SK-N-SH treated with all-trans-retinoic acid at 6 μM for 48 hours (cell line): ENCODE measurements around the gene RASA1.

Experiments
- ATAC-seq: fragments of 200-7000 bp; cut with Tn5 transposase; 3 replicates; pipeline ENCODE4 v1.9.1; 2020; ENCODE audit warnings: mild to moderate bottlenecking, moderate library complexity
- ARNTL ChIP-seq: fragments of 450-650 bp; formaldehyde crosslinking; IDR thresholded peaks from 2 replicates; pipeline ENCODE4 v1.5.0; 2020; ENCODE audit warnings: low read depth, mild to moderate bottlenecking, moderate library complexity, borderline replicate concordance
- CSDC2 ChIP-seq: fragments of 250-450 bp; sonication (Bioruptor Pico); IDR thresholded peaks from 2 replicates; pipeline ENCODE4 v1.5.0; 2020; ENCODE audit warnings: mild to moderate bottlenecking, moderate library complexity
- ESRRG ChIP-seq: fragments of 250-450 bp; sonication (Bioruptor Pico); IDR thresholded peaks from 2 replicates; pipeline ENCODE4 v1.6.1; 2021; ENCODE audit warnings: mild to moderate bottlenecking
- GLIS3 ChIP-seq: fragments of 250-450 bp; sonication (Bioruptor Pico); IDR thresholded peaks from 2 replicates; pipeline ENCODE4 v1.5.0; 2020; ENCODE audit warnings: mild to moderate bottlenecking, moderate library complexity
- ISL1 ChIP-seq: fragments of 250-450 bp; sonication (Bioruptor Pico); IDR thresholded peaks from 2 replicates; pipeline ENCODE4 v2.1.2; 2022; ENCODE audit warnings: mild to moderate bottlenecking, moderate library complexity
- OSR1 ChIP-seq: fragments of 250-450 bp; sonication (Bioruptor Pico); IDR thresholded peaks from 2 replicates; pipeline ENCODE4 v1.8.0; 2022; ENCODE audit warnings: moderate library complexity, mild to moderate bottlenecking, inconsistent platforms
- POU6F1 ChIP-seq: fragments of 250-450 bp; sonication (Bioruptor Pico); IDR thresholded peaks from 2 replicates; pipeline ENCODE4 v1.8.0; 2021; ENCODE audit warnings: low read depth, mild to moderate bottlenecking, moderate library complexity, borderline replicate concordance
- PPARA ChIP-seq: fragments of 250-450 bp; sonication (Bioruptor Pico); IDR thresholded peaks from 2 replicates; pipeline ENCODE4 v1.5.0; 2020; ENCODE audit warnings: mild to moderate bottlenecking, borderline replicate concordance
- SNAI2 ChIP-seq: fragments of 250-450 bp; sonication (Bioruptor Pico); IDR thresholded peaks from 2 replicates; pipeline ENCODE4 v1.5.0; 2020; ENCODE audit warnings: mild to moderate bottlenecking, moderate library complexity
- TCF4 ChIP-seq: fragments of 250-450 bp; sonication (Bioruptor Pico); IDR thresholded peaks from 2 replicates; pipeline ENCODE4 v1.8.0; 2021; ENCODE audit warnings: mild to moderate bottlenecking, moderate library complexity, borderline replicate concordance
- TOX ChIP-seq: fragments of 250-450 bp; sonication (Bioruptor Pico); IDR thresholded peaks from 2 replicates; pipeline ENCODE4 v1.8.0; 2021; ENCODE audit warnings: mild to moderate bottlenecking, moderate library complexity, borderline replicate concordance
- ZC3H10 ChIP-seq: fragments of 250-450 bp; sonication (Bioruptor Pico); IDR thresholded peaks from 2 replicates; pipeline ENCODE4 v1.5.1; 2021; ENCODE audit warnings: mild to moderate bottlenecking, moderate library complexity
- ZFP3 ChIP-seq: fragments of 250-450 bp; sonication (Bioruptor Pico); IDR thresholded peaks from 2 replicates; pipeline ENCODE4 v1.5.0; 2020; ENCODE audit warnings: mild to moderate bottlenecking, moderate library complexity
- ZFP30 ChIP-seq: fragments of 450-650 bp; formaldehyde crosslinking; IDR thresholded peaks from 2 replicates; pipeline ENCODE4 v1.5.0; 2022; ENCODE audit warnings: mild to moderate bottlenecking, moderate library complexity
- ZNF70 ChIP-seq: fragments of 450-650 bp; formaldehyde crosslinking; IDR thresholded peaks from 2 replicates; pipeline ENCODE4 v1.5.0; 2020; ENCODE audit warnings: mild to moderate bottlenecking, moderate library complexity
- ZNF8 ChIP-seq: fragments of 450-650 bp; formaldehyde crosslinking; IDR thresholded peaks from 2 replicates; pipeline ENCODE4 v1.5.0; 2020; ENCODE audit warnings: mild to moderate bottlenecking, moderate library complexity
- TF ChIP-seq, protein P1 (sequence below): fragments of 250-450 bp; sonication (Bioruptor Pico); IDR thresholded peaks from 2 replicates; pipeline ENCODE4 v1.5.1; 2020; ENCODE audit warnings: low read depth, mild to moderate bottlenecking, moderate library complexity
- TF ChIP-seq, protein P2 (sequence below): fragments of 250-450 bp; sonication (Bioruptor Pico); IDR thresholded peaks from 2 replicates; pipeline ENCODE4 v1.5.1; 2021; ENCODE audit warnings: mild to moderate bottlenecking, moderate library complexity
- TF ChIP-seq, protein P3 (sequence below): fragments of 250-450 bp; sonication (Bioruptor Pico); IDR thresholded peaks from 2 replicates; pipeline ENCODE4 v1.8.0; 2020; ENCODE audit warnings: mild to moderate bottlenecking, moderate library complexity, borderline replicate concordance

RASA1 gene

GRCh38 chr5:87405472-87406155 lies 137.9 kb downstream of the RASA1 start:
- TF ChIP-seq, protein P1, sequence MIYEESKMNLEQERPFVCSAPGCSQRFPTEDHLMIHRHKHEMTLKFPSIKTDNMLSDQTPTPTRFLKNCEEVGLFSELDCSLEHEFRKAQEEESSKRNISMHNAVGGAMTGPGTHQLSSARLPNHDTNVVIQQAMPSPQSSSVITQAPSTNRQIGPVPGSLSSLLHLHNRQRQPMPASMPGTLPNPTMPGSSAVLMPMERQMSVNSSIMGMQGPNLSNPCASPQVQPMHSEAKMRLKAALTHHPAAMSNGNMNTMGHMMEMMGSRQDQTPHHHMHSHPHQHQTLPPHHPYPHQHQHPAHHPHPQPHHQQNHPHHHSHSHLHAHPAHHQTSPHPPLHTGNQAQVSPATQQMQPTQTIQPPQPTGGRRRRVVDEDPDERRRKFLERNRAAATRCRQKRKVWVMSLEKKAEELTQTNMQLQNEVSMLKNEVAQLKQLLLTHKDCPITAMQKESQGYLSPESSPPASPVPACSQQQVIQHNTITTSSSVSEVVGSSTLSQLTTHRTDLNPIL (CRISPR knock-in tag) = no peak
- TF ChIP-seq TOX (CRISPR knock-in tag) (no peak), ARNTL (CRISPR knock-in tag) (no peak), ISL1 (CRISPR knock-in tag) (no peak), ESRRG (CRISPR knock-in tag) (no peak), SNAI2 (CRISPR knock-in tag) (no peak), PPARA (CRISPR knock-in tag) (no peak), CSDC2 (CRISPR knock-in tag) (no peak), ZFP3 (no peak), ZC3H10 (CRISPR knock-in tag) (no peak), ZNF8 (no peak), TCF4 (CRISPR knock-in tag) (no peak)
- TF ChIP-seq, protein P2, sequence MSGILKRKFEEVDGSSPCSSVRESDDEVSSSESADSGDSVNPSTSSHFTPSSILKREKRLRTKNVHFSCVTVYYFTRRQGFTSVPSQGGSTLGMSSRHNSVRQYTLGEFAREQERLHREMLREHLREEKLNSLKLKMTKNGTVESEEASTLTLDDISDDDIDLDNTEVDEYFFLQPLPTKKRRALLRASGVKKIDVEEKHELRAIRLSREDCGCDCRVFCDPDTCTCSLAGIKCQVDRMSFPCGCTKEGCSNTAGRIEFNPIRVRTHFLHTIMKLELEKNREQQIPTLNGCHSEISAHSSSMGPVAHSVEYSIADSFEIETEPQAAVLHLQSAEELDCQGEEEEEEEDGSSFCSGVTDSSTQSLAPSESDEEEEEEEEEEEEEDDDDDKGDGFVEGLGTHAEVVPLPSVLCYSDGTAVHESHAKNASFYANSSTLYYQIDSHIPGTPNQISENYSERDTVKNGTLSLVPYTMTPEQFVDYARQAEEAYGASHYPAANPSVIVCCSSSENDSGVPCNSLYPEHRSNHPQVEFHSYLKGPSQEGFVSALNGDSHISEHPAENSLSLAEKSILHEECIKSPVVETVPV (CRISPR knock-in tag) = no peak
- no peak for ATAC-seq

DNA sequence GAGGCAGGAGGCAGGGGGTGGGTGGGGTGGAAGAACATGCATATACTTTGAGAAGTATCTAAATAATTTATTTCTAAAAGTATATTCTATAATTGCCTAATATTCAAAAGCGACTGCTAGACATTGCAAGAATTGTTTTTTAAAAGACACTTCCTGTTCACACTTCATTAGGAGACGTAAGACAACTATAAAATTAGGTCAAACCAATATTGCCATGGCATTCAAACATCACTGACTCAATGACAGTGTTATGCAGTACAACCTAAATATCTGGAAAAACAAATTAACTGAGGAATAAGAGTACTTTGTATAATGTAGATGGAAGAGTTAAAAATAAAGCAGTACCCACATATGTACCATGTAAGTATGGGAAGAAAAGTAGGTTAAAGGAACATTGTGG lies 140.5 kb downstream of the RASA1 start:
- TF ChIP-seq, protein P3, sequence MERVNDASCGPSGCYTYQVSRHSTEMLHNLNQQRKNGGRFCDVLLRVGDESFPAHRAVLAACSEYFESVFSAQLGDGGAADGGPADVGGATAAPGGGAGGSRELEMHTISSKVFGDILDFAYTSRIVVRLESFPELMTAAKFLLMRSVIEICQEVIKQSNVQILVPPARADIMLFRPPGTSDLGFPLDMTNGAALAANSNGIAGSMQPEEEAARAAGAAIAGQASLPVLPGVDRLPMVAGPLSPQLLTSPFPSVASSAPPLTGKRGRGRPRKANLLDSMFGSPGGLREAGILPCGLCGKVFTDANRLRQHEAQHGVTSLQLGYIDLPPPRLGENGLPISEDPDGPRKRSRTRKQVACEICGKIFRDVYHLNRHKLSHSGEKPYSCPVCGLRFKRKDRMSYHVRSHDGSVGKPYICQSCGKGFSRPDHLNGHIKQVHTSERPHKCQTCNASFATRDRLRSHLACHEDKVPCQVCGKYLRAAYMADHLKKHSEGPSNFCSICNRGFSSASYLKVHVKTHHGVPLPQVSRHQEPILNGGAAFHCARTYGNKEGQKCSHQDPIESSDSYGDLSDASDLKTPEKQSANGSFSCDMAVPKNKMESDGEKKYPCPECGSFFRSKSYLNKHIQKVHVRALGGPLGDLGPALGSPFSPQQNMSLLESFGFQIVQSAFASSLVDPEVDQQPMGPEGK (CRISPR knock-in tag) = no peak
- no peak for TF ChIP-seq GLIS3 (CRISPR knock-in tag)
- TF ChIP-seq PPARA (CRISPR knock-in tag) = no peak
- TF ChIP-seq ZFP30 (CRISPR knock-in tag) = no peak
- TF ChIP-seq ESRRG (CRISPR knock-in tag) = no peak
- no peak for ATAC-seq

DNA sequence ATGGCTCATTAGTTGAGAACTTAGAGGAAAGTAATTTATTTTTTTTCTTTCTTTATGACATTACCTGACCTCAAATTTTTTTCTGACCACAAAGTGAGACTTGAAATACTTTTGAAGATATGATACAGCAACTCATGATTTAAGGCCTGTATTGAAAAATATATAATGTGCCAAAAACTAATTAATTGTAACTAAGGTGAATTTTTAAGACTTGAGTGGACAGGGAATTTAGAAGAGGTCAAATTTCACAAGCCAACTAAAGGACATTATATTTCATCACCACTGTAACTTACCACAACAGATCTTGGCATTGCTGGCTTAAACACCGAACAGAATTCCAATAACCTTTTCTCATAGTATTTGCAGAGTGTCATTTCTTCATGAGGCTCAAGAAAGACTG lies 143.2 kb downstream of the RASA1 start:
- TF ChIP-seq ZNF70 (no peak), ZFP30 (CRISPR knock-in tag) (no peak), OSR1 (no peak), ISL1 (CRISPR knock-in tag) (peak; percentile 39; the same call in 1 of the 2 replicates)

DNA sequence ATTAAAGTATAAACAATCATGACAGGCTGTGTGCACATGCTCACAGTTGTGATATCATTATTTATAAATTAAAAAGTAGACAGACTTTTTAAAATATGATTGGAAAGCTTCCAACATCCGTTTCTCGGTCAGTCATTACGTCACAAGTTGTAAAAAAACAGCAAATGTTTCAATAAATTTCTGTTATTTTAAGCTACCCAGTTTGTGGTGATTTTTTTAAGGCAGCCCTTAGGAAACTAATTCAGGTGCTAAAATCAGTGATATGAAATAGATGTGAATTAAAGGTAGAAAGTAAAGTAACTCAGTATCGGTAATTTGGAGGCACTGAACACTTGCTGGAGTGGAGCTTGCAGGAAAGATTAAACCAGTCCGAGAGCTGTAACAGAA lies 143.9 kb downstream of the RASA1 start:
- no peak for ATAC-seq
- TF ChIP-seq, protein P3 (CRISPR knock-in tag) = no peak
- TF ChIP-seq, protein P2 (CRISPR knock-in tag) = 0 out of 2 replicates have a peak, but pooled peaks have one; percentile 8
- no peak for TF ChIP-seq ZNF70
- TF ChIP-seq POU6F1 (CRISPR knock-in tag) = no peak
- no peak for TF ChIP-seq ESRRG (CRISPR knock-in tag)

More for the DNA sequence above, 143.2 kb downstream of the RASA1 start:
- no peak for ATAC-seq
